Esophagus muscularis mucosa (tissue), 4 donors: ENCODE measurements around the gene LMLN. TPM values are rescaled to one million over a fixed set of nuclear protein-coding genes. Genes with fewer than 3 reads are reported as not detected.
"Not testable (repeated sequence)": the region's sequence is repeated elsewhere in the genome, so short reads cannot be mapped to it uniquely, and the experiment has no call there.

Source experiments
- DNase-seq: peaks from one replicate; pipeline ENCODE4 v3.0.0-alpha.2; 2017; ENCODE audit errors: extremely low spot score
- H3K27ac ChIP-seq, 4 donors: fragments of 200-600 bp; sonication (generic); replicated peaks in 1 of 4; 1 replicate in 3 of 4; 2 replicates in 1 of 4; pipeline ENCODE4 v1.5.1; 2016 to 2019; ENCODE audit warnings: mild to moderate bottlenecking in 1 of 4
- H3K27me3 ChIP-seq, 4 donors: fragments of 200-600 bp; sonication (generic); one replicate each; pipeline versions ENCODE4 v1.5.1 to v1.6.0; 2016 to 2019
- H3K36me3 ChIP-seq, 4 donors: fragments of 200-600 bp; sonication (generic); one replicate each; pipeline ENCODE4 v1.5.1; 2016 to 2019
- H3K4me1 ChIP-seq, 4 donors: fragments of 200-600 bp; sonication (generic); one replicate each; pipeline ENCODE4 v1.5.1; 2016 to 2019
- H3K4me3 ChIP-seq, 4 donors: fragments of 200-600 bp; sonication (generic); 1 replicate in 2 of 4; 2 replicates in 2 of 4; pipeline ENCODE4 v1.5.1; 2016 to 2019; ENCODE audit warnings: mild to moderate bottlenecking in 4 of 4, moderate library complexity in 1 of 4
- H3K9me3 ChIP-seq, 4 donors: fragments of 200-600 bp; sonication (generic); 1 replicate in 3 of 4; 2 replicates in 1 of 4; pipeline ENCODE4 v1.5.1; 2016 to 2019
- CTCF ChIP-seq, 3 experiments: fragments of 200-600 bp in 2 of 3; fragments of 450-650 bp in 1 of 3; sonication (generic) in 2 of 3; IDR thresholded peaks; one replicate each; pipeline ENCODE4 v1.5.1; 2017 to 2019; ENCODE audit warnings: antibody characterized with exemption in 3 of 3, mild to moderate bottlenecking in 2 of 3, moderate library complexity in 1 of 3
- EP300 ChIP-seq: sonication (generic); formaldehyde crosslinking; IDR thresholded peaks from one replicate; pipeline ENCODE4 v1.6.1; 2017; ENCODE audit warnings: antibody characterized with exemption
- POLR2A ChIP-seq: fragments of 450-650 bp; IDR thresholded peaks from one replicate; pipeline ENCODE4 v1.6.1; 2017; ENCODE audit warnings: antibody characterized with exemption, moderate library complexity, mild to moderate bottlenecking, low read depth
- POLR2AphosphoS5 ChIP-seq, 2 donors: sonication (generic); formaldehyde crosslinking; IDR thresholded peaks; one replicate each; pipeline ENCODE4 v1.6.1; 2017; ENCODE audit warnings: antibody characterized with exemption in 2 of 2
- WGBS: methylation state at CpG from one replicate; pipeline ENCODE4 v1.1.5; 2018; 5-methylcytosine and 5-hydroxymethylcytosine counted together
- intact Hi-C: fragments of 100-400 bp; cut with DNase I; formaldehyde crosslinking; loops from one replicate; pipeline ENCODE4 v1.15.1; 2023
- total RNA-seq, 4 donors: library from RNA; depleted of rRNA; stranded (reverse); fragments of >200 nt; gene quantifications; one replicate each; pipeline versions ENCODE4 v1.1.0 to v1.2.1, GENCODE V29; 2016

The LMLN gene
- total RNA-seq, 4 donors from 2014 or later: 4.1 to 5.5 (median 4.6) TPM

- Histone ChIP-seq H3K27ac (no peak overlapping the region), H3K9me3 (no peaks in the 10 kb centered on the region), H3K36me3 (peaks cover 0 to 57% (median 24%) of the 10 kb centered on the region in 4 donors), H3K4me1 (no peaks in the 10 kb centered on the region), H3K4me3 (no peak overlapping the region), H3K27me3 (no peaks in the 10 kb centered on the region)
- 70% methylated on average over 6 of the region's 7 CpGs for WGBS
- intact Hi-C loops: no loop called here
- peak in 1 of 3 experiments; percentile 10 for TF ChIP-seq CTCF (IDR thresholded peaks at IDR 0.05)
- no peak for TF ChIP-seq EP300
- TF ChIP-seq POLR2A: no peak
- TF ChIP-seq POLR2AphosphoS5 (IDR thresholded peaks at IDR 0.05): no peak
- no peak for DNase-seq
Measured at GRCh38 chr3:197926418-197926817, 33.6 kb upstream of the LMLN start.

- H3K9me3 ChIP-seq, H3K27me3 ChIP-seq, DNase-seq, H3K4me3 ChIP-seq, intact Hi-C loops, H3K4me1 ChIP-seq, H3K27ac ChIP-seq: not testable (repeated sequence)
- WGBS: 84% methylated on average over 3 of the region's 3 CpGs
- H3K36me3 ChIP-seq: peaks cover 0 to 63% (median 26%) of the 10 kb centered on the region in 4 donors
Measured at GRCh38 chr3:197927578-197927977, 32.4 kb upstream of the LMLN start.

- WGBS: 87% methylated on average over 15 of the region's 15 CpGs
- Histone ChIP-seq H3K4me3 (no peak overlapping the region), H3K27me3 (no peaks in the 10 kb centered on the region), H3K36me3 (peaks cover 9 to 29% (median 13%) of the 10 kb centered on the region in 4 donors), H3K27ac (no peak overlapping the region), H3K4me1 (no peaks in the 10 kb centered on the region), H3K9me3 (no peaks in the 10 kb centered on the region)
- no peak for DNase-seq
- TF ChIP-seq POLR2AphosphoS5 (IDR thresholded peaks at IDR 0.05): no peak
- no peak for TF ChIP-seq CTCF (IDR thresholded peaks at IDR 0.05)
- no peak for TF ChIP-seq POLR2A
- intact Hi-C loops: no loop called here
Measured at GRCh38 chr3:197936819-197937384, 23.1 kb upstream of the LMLN start.

GRCh38 chr3:197940745-197941384 lies 19.2 kb upstream of the LMLN start:
- no peak overlapping the region for H3K4me3 ChIP-seq
- H3K36me3 ChIP-seq: peaks cover 3 to 25% (median 10%) of the 10 kb centered on the region in 4 donors
- intact Hi-C loops: no loop called here
- no peaks in the 10 kb centered on the region for H3K9me3 ChIP-seq
- 89% methylated on average over 1 of the region's 1 CpG for WGBS
- H3K27me3 ChIP-seq: no peaks in the 10 kb centered on the region
- no peak for DNase-seq
- H3K4me1 ChIP-seq: no peaks in the 10 kb centered on the region
- TF ChIP-seq POLR2A: no peak
- TF ChIP-seq POLR2AphosphoS5 (IDR thresholded peaks at IDR 0.05): no peak
- no peak for TF ChIP-seq CTCF (IDR thresholded peaks at IDR 0.05)
- TF ChIP-seq EP300: no peak
- no peak overlapping the region for H3K27ac ChIP-seq

GRCh38 chr3:197942956-197943556 lies 17.0 kb upstream of the LMLN start:
- H3K36me3 ChIP-seq: peaks cover 0 to 11% (median 4%) of the 10 kb centered on the region in 4 donors
- no peak for TF ChIP-seq EP300
- peak; percentile 57 to 79 (median 62) for TF ChIP-seq CTCF (IDR thresholded peaks at IDR 0.05)
- no peak for TF ChIP-seq POLR2A
- no peak for TF ChIP-seq POLR2AphosphoS5 (IDR thresholded peaks at IDR 0.05)
- no peak overlapping the region for H3K4me3 ChIP-seq
- intact Hi-C loops: loop anchor here (1.0 kb wide), 1 partner anchor 37 kb away; no protein-coding TSS in a partner anchor
- 39% methylated on average over 2 of the region's 2 CpGs for WGBS
- H3K9me3 ChIP-seq: no peaks in the 10 kb centered on the region
- H3K4me1 ChIP-seq: no peaks in the 10 kb centered on the region
- H3K27me3 ChIP-seq: no peaks in the 10 kb centered on the region
- DNase-seq: no peak
- H3K27ac ChIP-seq: no peak overlapping the region
